HG03097 (cell line): ENCODE data around the gene LCE2D.
"Not testable (repeated sequence)": the region's sequence is repeated elsewhere in the genome, so short reads cannot be mapped to it uniquely, and the experiment has no call there.

ENCODE experiments used
- ATAC-seq: cut with Tn5 transposase; IDR thresholded peaks from one replicate; pipeline ENCODE4 v1.9.1; 2021; ENCODE audit not compliant: unreplicated experiment, low FRiP score

The LCE2D gene

DNA sequence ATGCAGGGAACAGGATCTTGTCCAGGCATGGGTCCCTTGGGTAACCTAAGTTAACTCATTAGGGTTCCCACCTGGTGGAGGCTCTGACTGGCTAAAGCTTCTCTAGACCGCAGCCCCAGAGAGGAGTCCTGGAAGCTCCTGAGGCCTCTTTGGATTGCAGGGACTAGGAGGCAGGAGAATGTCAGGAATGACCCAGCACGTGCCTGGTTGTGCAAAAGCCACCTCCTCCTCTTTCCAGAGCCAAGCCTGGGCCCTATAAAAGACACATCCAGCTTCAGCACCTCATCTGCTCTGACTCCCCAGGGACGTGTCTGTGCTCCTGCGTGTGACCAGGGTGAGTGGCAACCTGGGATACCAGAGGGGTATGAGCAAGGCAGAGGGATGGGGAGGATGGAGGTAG, 22.6 kb downstream of the LCE2D start, which contains the start of gene LCE2B:
LCE2B (plus strand) TSS at position 301 of the 400 bp plus-strand sequence. CDS start 721 bp downstream, outside the sequence.
- not testable (repeated sequence) for ATAC-seq

GRCh38 chr1:152697701-152698600, 34.8 kb downstream of the LCE2D start, which contains the start of gene LCE2A:
Gene LCE2A, plus strand, starts transcription at chr1:152698345. Its CDS starts 557 bp downstream, at chr1:152698902.
- no peak for ATAC-seq

DNA sequence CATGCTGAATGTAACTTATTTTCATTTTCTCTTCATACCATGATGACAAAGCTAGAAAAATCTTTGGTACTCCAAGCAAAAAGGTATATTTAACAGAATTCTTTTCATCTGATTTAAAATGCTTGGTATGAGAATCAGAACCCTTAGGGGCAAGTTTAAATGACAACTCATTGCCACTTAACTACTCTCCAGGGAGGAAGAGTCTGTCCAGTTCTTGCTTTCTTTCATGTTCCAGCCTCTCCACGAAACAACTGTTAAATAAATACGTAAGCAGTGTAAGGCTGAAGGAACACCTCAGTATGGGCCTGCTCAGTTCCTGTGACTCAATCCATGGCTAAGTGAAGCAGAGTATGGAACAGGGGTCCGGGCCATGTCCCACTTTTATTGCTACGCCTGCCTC, 36.6 kb downstream of the LCE2D start:
- ATAC-seq = no peak

- ATAC-seq = no peak
Observed at GRCh38 chr1:152707860-152708259, 44.7 kb downstream of the LCE2D start, which contains the start of gene LCE4A. Gene LCE4A, plus strand, starts transcription at chr1:152708160. Its CDS starts 916 bp downstream, at chr1:152709076.
